D721Med (cell line): Measurements from ENCODE around the gene MPL.

ENCODE experiments used
- DNase-seq: peaks from one replicate; pipeline ENCODE4 v3.0.0; 2011; ENCODE audit warnings: low spot score; ENCODE audit not compliant: insufficient read length
- FAIRE-seq: peaks from 2 replicates; lab custom pipeline; 2011; peaks lifted over from hg19 to GRCh38; lab: Jason Lieb, UNC
- TF ChIP-seq, protein P1 (sequence below): IDR thresholded peaks from 2 replicates; pipeline ENCODE4 v1.5.1; 2012; ENCODE audit warnings: mild to moderate bottlenecking, control low read depth; ENCODE audit not compliant: insufficient read depth; ENCODE audit errors: missing control alignments

Gene MPL

DNA sequence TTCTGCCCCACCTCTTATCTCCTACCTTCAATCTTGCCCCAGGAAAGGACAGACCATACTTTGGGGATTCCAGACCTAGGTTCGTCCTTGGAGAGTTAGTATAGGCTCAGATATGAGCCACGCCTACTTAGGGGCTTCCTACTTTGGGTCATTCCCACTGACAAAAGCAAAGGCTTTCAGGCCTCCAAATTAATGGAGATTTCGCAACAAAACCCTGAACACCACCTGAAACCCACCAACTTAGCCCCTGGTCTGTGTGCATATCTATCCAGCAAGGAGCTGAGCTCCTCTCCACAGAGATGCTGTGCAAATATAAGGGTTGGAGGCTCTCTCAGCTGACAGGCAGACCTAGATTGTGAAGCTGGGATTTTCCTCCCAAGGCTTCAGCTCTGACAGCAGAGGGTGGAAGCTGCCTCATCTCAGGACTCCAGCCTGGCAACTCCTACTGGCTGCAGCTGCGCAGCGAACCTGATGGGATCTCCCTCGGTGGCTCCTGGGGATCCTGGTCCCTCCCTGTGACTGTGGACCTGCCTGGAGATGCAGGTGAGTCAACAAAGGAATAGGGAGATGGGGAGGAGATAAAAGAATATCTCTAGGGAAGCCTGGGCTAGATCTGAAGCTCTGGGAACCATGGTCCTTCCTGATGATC is 2.1 kb downstream of the MPL start:
- DNase-seq = no peak
- no peak for FAIRE-seq
- TF ChIP-seq, protein P1, sequence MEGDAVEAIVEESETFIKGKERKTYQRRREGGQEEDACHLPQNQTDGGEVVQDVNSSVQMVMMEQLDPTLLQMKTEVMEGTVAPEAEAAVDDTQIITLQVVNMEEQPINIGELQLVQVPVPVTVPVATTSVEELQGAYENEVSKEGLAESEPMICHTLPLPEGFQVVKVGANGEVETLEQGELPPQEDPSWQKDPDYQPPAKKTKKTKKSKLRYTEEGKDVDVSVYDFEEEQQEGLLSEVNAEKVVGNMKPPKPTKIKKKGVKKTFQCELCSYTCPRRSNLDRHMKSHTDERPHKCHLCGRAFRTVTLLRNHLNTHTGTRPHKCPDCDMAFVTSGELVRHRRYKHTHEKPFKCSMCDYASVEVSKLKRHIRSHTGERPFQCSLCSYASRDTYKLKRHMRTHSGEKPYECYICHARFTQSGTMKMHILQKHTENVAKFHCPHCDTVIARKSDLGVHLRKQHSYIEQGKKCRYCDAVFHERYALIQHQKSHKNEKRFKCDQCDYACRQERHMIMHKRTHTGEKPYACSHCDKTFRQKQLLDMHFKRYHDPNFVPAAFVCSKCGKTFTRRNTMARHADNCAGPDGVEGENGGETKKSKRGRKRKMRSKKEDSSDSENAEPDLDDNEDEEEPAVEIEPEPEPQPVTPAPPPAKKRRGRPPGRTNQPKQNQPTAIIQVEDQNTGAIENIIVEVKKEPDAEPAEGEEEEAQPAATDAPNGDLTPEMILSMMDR = no peak

DNA sequence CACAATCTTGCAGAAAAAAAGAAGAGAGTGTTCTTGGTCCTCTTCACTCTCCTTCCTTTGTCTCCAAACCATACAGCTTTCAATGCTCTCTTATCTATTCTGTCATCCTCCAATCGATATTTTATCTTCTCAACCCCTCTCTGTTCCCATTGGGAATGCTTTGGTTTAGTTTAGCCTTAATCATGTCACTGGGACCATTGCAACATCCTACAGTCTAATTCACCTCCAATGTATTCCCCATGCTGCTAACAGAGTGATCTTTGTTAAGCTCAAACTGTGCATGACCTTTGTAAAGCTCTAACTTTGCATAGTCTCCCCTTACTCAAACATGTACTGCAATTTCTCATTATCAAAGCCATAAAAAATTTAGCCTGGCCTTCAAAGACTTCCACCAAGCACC is 2.9 kb downstream of the MPL start:
- DNase-seq (no peak), FAIRE-seq (no peak)
- TF ChIP-seq, protein P1 = no peak

DNA sequence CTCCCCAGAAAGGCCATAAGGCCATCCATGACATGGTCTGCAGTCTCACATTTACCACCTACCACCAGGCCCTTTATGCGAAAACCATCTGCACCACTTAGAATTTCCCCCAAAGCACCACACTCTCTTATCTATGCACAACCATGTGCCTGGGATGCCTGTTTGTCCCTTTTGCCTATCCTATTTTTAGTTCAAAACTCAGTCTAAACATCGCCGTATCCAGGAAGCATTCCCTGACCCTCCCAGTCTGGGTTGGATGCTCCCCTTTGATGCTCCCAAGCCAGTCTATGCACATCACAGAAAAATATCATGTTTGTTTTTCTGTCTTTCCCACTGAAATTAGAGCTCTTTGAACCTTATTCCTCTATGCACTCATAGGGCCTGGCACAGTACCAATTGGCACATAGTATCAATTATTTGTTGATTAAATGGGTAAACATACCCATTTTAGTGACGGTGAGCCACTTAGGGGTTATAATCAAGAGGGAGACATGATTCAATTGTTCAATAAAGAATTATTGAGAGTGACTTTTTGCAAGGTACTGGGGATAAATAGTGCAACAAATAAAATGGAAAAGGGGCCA is 6.7 kb downstream of the MPL start:
- FAIRE-seq (no peak), DNase-seq (no peak)
- TF ChIP-seq, protein P1 = no peak

DNA sequence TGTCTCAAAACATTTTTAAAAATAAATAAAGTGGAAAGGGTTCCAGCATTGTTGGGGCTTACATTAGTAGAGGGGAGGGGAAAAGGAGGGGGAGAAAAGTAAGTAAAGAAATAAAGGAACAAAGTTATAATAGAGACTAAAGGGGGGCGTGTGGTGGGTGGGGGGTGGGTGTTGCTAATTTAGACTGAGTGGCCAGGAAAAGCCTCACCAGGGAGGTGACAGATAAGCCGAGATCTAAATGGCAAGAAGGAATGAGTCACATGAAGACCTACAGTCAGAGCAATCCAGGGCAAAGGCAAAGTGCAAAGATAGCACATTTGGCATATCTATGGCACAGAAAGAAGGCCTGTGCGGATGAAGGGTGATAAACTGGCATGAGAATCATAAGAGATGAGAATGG is 7.5 kb downstream of the MPL start:
- DNase-seq = no peak
- TF ChIP-seq, protein P1 = no peak
- FAIRE-seq = no peak

DNA sequence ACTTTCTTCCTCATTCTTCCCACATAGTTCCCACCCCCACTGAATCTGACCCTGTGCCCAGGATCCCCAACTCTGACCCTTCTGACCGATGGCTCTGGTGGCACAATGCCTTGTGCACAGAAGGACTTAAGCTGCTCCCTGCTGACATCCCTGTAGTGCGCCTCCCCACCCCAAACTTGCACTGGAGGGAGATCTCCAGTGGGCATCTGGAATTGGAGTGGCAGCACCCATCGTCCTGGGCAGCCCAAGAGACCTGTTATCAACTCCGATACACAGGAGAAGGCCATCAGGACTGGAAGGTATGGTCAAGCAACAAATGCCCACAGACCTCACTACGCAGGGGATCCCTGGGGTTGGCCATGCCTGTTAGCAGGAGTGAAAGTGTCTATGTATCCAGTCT is 9.0 kb downstream of the MPL start:
- TF ChIP-seq, protein P1 = no peak
- DNase-seq (no peak), FAIRE-seq (no peak)

DNA sequence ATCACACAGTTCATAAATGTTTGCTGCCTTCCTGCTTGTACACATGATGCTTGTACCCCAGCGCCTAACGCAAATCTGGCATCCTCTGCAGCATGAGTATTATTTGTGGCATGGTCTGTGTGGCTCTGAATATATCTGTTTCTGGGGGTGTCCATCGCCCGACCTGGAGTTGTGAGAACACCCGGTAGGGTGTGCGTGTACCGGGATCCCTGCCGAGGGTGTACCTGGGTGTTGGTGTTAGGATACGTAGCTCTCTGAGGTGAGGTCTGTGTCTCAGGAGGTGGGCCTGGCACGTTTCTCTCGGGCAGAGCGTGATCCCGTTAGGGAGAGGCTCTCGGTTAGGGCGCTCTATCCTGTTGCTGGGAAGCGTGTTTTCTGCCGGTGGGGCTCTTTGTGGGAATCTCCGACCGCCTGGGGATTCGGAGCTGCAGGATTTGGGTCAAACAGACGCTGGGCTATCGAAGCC is 10.8 kb downstream of the MPL start:
- TF ChIP-seq, protein P1 = no peak
- FAIRE-seq (no peak), DNase-seq (no peak)
